ENCODE results near the gene ASMTL.

GRCh38 chrX:1435241-1435895 lies 17.3 kb downstream of the ASMTL start:
- no peak for TF ChIP-seq EZH2 (IDR thresholded peaks at IDR 0.05; ENCODE audit: borderline replicate concordance, low read length)
- no peak for TF ChIP-seq CTCF (conservative IDR thresholded peaks at IDR 0.05 in 1 of 2, IDR thresholded peaks at IDR 0.05 in 1 of 2; ENCODE audit: extremely low read depth in 1 of 2, insufficient read depth in 1 of 2, low read depth in 1 of 2, low read length in 2 of 2)
